ENCODE measurements around the gene GPI. TPM values are rescaled to one million over a fixed set of nuclear protein-coding genes. Genes with fewer than 3 reads are reported as not detected.
A peak's percentile ranks its signal among the peaks of the same experiment; 100 is the strongest.
"Not testable (repeated sequence)": the region's sequence is repeated elsewhere in the genome, so short reads cannot be mapped to it uniquely, and the experiment has no call there.

GPI gene
- total RNA-seq, 2 experiments from 2014 or later: 404 to 442 TPM

- H3K9me3 Mint-ChIP-seq, DNase-seq, POLR2A ChIA-PET, H3K4me3 Mint-ChIP-seq, H3K27ac Mint-ChIP-seq, H3K27me3 Mint-ChIP-seq: not testable (repeated sequence)
- peaks cover 14% of the 10 kb centered on the region for H3K4me1 Mint-ChIP-seq
- CTCF ChIA-PET: interaction anchor here (0.6 kb wide), 1 partner anchor 31 kb away, joined by 3 read pairs; no protein-coding TSS in a partner anchor
- H3K36me3 Mint-ChIP-seq (ENCODE audit: low read depth): peaks cover 27% of the 10 kb centered on the region
Measured at GRCh38 chr19:34400844-34401243, 35.8 kb downstream of the GPI start.

GRCh38 chr19:34402074-34402600 lies 37.1 kb downstream of the GPI start:
- no peak for DNase-seq
- Mint-ChIP-seq H3K4me3 (no peak overlapping the region), H3K36me3 (ENCODE audit: low read depth) (peaks cover 20% of the 10 kb centered on the region), H3K27me3 (no peaks in the 10 kb centered on the region), H3K27ac (peak overlapping the region; percentile 76), H3K4me1 (peaks cover 17% of the 10 kb centered on the region), H3K9me3 (no peaks in the 10 kb centered on the region)
- ChIA-PET CTCF (no interaction called here), POLR2A (no interaction called here)

GRCh38 chr19:34403784-34404108 lies 38.8 kb downstream of the GPI start:
- peak overlapping the region; percentile 86 for H3K4me3 Mint-ChIP-seq
- H3K4me1 Mint-ChIP-seq: peaks cover 19% of the 10 kb centered on the region
- ChIA-PET POLR2A (no interaction called here), CTCF (no interaction called here)
- peaks cover 18% of the 10 kb centered on the region for H3K36me3 Mint-ChIP-seq (ENCODE audit: low read depth)
- no peaks in the 10 kb centered on the region for H3K9me3 Mint-ChIP-seq
- no peaks in the 10 kb centered on the region for H3K27me3 Mint-ChIP-seq
- no peak for DNase-seq
- peak overlapping the region; percentile 89 for H3K27ac Mint-ChIP-seq

- POLR2A ChIA-PET: no interaction called here
Measured at GRCh38 chr19:34404109-34404909, 39.3 kb downstream of the GPI start, which contains the start of gene PDCD2L. PDCD2L (plus strand) TSS chr19:34404399; CDS start chr19:34404431, 32 bp downstream.

GRCh38 chr19:34405892-34406660 lies 41.1 kb downstream of the GPI start:
- Mint-ChIP-seq H3K9me3 (no peaks in the 10 kb centered on the region), H3K4me1 (peaks cover 19% of the 10 kb centered on the region), H3K27me3 (no peaks in the 10 kb centered on the region), H3K27ac (no peak overlapping the region), H3K36me3 (ENCODE audit: low read depth) (peaks cover 13% of the 10 kb centered on the region), H3K4me3 (no peak overlapping the region)
- POLR2A ChIA-PET: no interaction called here
- CTCF ChIA-PET: interaction anchor here (0.6 to 0.7 kb wide), 4 partner anchors 9 to 800 kb away, joined by 3 to 4 read pairs (median 3); no protein-coding TSS in a partner anchor
- DNase-seq: no peak

More at GRCh38 chr19:34404109-34404909, 39.3 kb downstream of the GPI start, which contains the start of gene PDCD2L:
- Mint-ChIP-seq H3K9me3 (no peaks in the 10 kb centered on the region), H3K4me3 (peak within 1 kb of the TSS; percentile 86), H3K4me1 (peaks cover 19% of the 10 kb centered on the region), H3K27me3 (no peaks in the 10 kb centered on the region), H3K36me3 (ENCODE audit: low read depth) (peaks cover 21% of the 10 kb centered on the region), H3K27ac (peak within 1 kb of the TSS; percentile 89)
- DNase-seq: peak; percentile 94
- CTCF ChIA-PET: no interaction called here

- H3K4me1 Mint-ChIP-seq: peaks cover 19% of the 10 kb centered on the region
- H3K4me3 Mint-ChIP-seq: no peak overlapping the region
- no peaks in the 10 kb centered on the region for H3K27me3 Mint-ChIP-seq
- H3K36me3 Mint-ChIP-seq (ENCODE audit: low read depth): peaks cover 13% of the 10 kb centered on the region
- ChIA-PET POLR2A (no interaction called here), CTCF (interaction anchor here (1.4 kb wide), 1 partner anchor 18 kb away, joined by 9 read pairs; no protein-coding TSS in a partner anchor)
- no peaks in the 10 kb centered on the region for H3K9me3 Mint-ChIP-seq
- DNase-seq: no peak
- no peak overlapping the region for H3K27ac Mint-ChIP-seq
Measured at GRCh38 chr19:34408411-34408810, 43.4 kb downstream of the GPI start.

- Mint-ChIP-seq H3K9me3 (no peaks in the 10 kb centered on the region), H3K27ac (no peak overlapping the region), H3K36me3 (ENCODE audit: low read depth) (peaks cover 18% of the 10 kb centered on the region), H3K4me3 (no peak overlapping the region), H3K4me1 (peaks cover 10% of the 10 kb centered on the region), H3K27me3 (no peaks in the 10 kb centered on the region)
- DNase-seq: no peak
- POLR2A ChIA-PET: no interaction called here
- CTCF ChIA-PET: interaction anchor here (1.4 kb wide), 1 partner anchor 17 kb away, joined by 9 read pairs; no protein-coding TSS in a partner anchor
Measured at GRCh38 chr19:34409189-34410164, 44.5 kb downstream of the GPI start.

- no peaks in the 10 kb centered on the region for H3K9me3 Mint-ChIP-seq
- H3K4me1 Mint-ChIP-seq: peaks cover 4% of the 10 kb centered on the region
- H3K4me3 Mint-ChIP-seq: no peak overlapping the region
- H3K27ac Mint-ChIP-seq: no peak overlapping the region
- ChIA-PET CTCF (no interaction called here), POLR2A (no interaction called here)
- no peaks in the 10 kb centered on the region for H3K27me3 Mint-ChIP-seq
- no peak for DNase-seq
- peaks cover 23% of the 10 kb centered on the region for H3K36me3 Mint-ChIP-seq (ENCODE audit: low read depth)
Measured at GRCh38 chr19:34411216-34411615, 46.2 kb downstream of the GPI start.

GRCh38 chr19:34416021-34416545 lies 51.1 kb downstream of the GPI start:
- CTCF ChIA-PET: no interaction called here
- peaks cover 4% of the 10 kb centered on the region for H3K4me1 Mint-ChIP-seq
- POLR2A ChIA-PET: no interaction called here
- H3K4me3 Mint-ChIP-seq: no peak overlapping the region
- H3K9me3 Mint-ChIP-seq: no peaks in the 10 kb centered on the region
- peaks cover 20% of the 10 kb centered on the region for H3K36me3 Mint-ChIP-seq (ENCODE audit: low read depth)
- H3K27ac Mint-ChIP-seq: no peak overlapping the region
- H3K27me3 Mint-ChIP-seq: no peaks in the 10 kb centered on the region
- DNase-seq: no peak

GRCh38 chr19:34418300-34418699 lies 53.3 kb downstream of the GPI start:
- Mint-ChIP-seq H3K9me3 (no peaks in the 10 kb centered on the region), H3K4me1 (peaks cover 4% of the 10 kb centered on the region), H3K4me3 (no peak overlapping the region), H3K27me3 (no peaks in the 10 kb centered on the region), H3K36me3 (ENCODE audit: low read depth) (peaks cover 20% of the 10 kb centered on the region), H3K27ac (no peak overlapping the region)
- ChIA-PET POLR2A (no interaction called here), CTCF (no interaction called here)
- no peak for DNase-seq

- ChIA-PET CTCF (interaction anchor here (0.8 to 1.2 kb wide), 3 partner anchors 17 to 648 kb away, joined by 3 to 9 read pairs (median 7); no protein-coding TSS in a partner anchor), POLR2A (no interaction called here)
- DNase-seq: no peak
- peaks cover 21% of the 10 kb centered on the region for H3K4me1 Mint-ChIP-seq
- H3K9me3 Mint-ChIP-seq: no peaks in the 10 kb centered on the region
- peaks cover 13% of the 10 kb centered on the region for H3K36me3 Mint-ChIP-seq (ENCODE audit: low read depth)
- H3K4me3 Mint-ChIP-seq: no peak overlapping the region
- H3K27me3 Mint-ChIP-seq: no peaks in the 10 kb centered on the region
- H3K27ac Mint-ChIP-seq: no peak overlapping the region
Measured at GRCh38 chr19:34426096-34426661, 61.2 kb downstream of the GPI start.
